ENCODE data around the gene USP47.

Gene USP47

GRCh38 chr11:11966354-11966741 lies 124.6 kb downstream of the USP47 start:
- ChIA-PET POLR2A (interaction anchor here (0.6 kb wide), 1 partner anchor 125 kb away, joined by 3 read pairs; no protein-coding TSS in a partner anchor), CTCF (interaction anchor here (0.6 to 4.3 kb wide), 23 partner anchors 8 to 1034 kb away, joined by 3 to 57 read pairs (median 5); partner anchors contain the start of gene GALNT18)
- Histone ChIP-seq H3K4me1 (ENCODE audit: control insufficient read depth, insufficient read depth, low read length) (no peaks in the 10 kb centered on the region), H3K9me3 (ENCODE audit: control insufficient read depth, insufficient read depth, low read depth, low read length) (no peaks in the 10 kb centered on the region), H3K27ac (ENCODE audit: extremely low read depth, low read depth, low read length) (no peak overlapping the region), H3K36me3 (ENCODE audit: control insufficient read depth in 2 of 2, insufficient read depth in 1 of 2, low read length in 2 of 2) (no peaks in the 10 kb centered on the region), H3K4me3 (ENCODE audit: low read depth, low read length) (no peak overlapping the region)
- TF ChIP-seq ZNF404 (tag by site-specific recombination; IDR thresholded peaks at IDR 0.05) = no peak
- TF ChIP-seq TSHZ1 (tag by site-specific recombination; IDR thresholded peaks at IDR 0.05; ENCODE audit: borderline replicate concordance) = no peak
- TF ChIP-seq ZFHX2 (tag by site-specific recombination; conservative IDR thresholded peaks at IDR 0.05) = peak; percentile 33; the same call in 1 of the 2 replicates
- peak; percentile 34; the same call in 1 of the 2 replicates for TF ChIP-seq EGR2 (tag by site-specific recombination; IDR thresholded peaks at IDR 0.05; ENCODE audit: low read depth)

GRCh38 chr11:11966826-11967668 lies 125.3 kb downstream of the USP47 start:
- H3K4me1 ChIP-seq (ENCODE audit: control insufficient read depth, insufficient read depth, low read length) = no peaks in the 10 kb centered on the region
- no peak overlapping the region for H3K27ac ChIP-seq (ENCODE audit: extremely low read depth, low read depth, low read length)
- CTCF ChIA-PET = interaction anchor here (0.5 to 4.3 kb wide), 32 partner anchors 9 to 1034 kb away, joined by 3 to 57 read pairs (median 4); no protein-coding TSS in a partner anchor
- POLR2A ChIA-PET = no interaction called here
- no peaks in the 10 kb centered on the region for H3K36me3 ChIP-seq (ENCODE audit: control insufficient read depth in 2 of 2, insufficient read depth in 1 of 2, low read length in 2 of 2)
- TF ChIP-seq, protein P1, sequence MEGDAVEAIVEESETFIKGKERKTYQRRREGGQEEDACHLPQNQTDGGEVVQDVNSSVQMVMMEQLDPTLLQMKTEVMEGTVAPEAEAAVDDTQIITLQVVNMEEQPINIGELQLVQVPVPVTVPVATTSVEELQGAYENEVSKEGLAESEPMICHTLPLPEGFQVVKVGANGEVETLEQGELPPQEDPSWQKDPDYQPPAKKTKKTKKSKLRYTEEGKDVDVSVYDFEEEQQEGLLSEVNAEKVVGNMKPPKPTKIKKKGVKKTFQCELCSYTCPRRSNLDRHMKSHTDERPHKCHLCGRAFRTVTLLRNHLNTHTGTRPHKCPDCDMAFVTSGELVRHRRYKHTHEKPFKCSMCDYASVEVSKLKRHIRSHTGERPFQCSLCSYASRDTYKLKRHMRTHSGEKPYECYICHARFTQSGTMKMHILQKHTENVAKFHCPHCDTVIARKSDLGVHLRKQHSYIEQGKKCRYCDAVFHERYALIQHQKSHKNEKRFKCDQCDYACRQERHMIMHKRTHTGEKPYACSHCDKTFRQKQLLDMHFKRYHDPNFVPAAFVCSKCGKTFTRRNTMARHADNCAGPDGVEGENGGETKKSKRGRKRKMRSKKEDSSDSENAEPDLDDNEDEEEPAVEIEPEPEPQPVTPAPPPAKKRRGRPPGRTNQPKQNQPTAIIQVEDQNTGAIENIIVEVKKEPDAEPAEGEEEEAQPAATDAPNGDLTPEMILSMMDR (tag by site-specific recombination; IDR thresholded peaks at IDR 0.05) = peak; percentile 72
- TF ChIP-seq ZFP69B (tag by site-specific recombination; IDR thresholded peaks at IDR 0.05) = no peak
- no peak overlapping the region for H3K4me3 ChIP-seq (ENCODE audit: low read depth, low read length)
- no peaks in the 10 kb centered on the region for H3K9me3 ChIP-seq (ENCODE audit: control insufficient read depth, insufficient read depth, low read depth, low read length)

DNA sequence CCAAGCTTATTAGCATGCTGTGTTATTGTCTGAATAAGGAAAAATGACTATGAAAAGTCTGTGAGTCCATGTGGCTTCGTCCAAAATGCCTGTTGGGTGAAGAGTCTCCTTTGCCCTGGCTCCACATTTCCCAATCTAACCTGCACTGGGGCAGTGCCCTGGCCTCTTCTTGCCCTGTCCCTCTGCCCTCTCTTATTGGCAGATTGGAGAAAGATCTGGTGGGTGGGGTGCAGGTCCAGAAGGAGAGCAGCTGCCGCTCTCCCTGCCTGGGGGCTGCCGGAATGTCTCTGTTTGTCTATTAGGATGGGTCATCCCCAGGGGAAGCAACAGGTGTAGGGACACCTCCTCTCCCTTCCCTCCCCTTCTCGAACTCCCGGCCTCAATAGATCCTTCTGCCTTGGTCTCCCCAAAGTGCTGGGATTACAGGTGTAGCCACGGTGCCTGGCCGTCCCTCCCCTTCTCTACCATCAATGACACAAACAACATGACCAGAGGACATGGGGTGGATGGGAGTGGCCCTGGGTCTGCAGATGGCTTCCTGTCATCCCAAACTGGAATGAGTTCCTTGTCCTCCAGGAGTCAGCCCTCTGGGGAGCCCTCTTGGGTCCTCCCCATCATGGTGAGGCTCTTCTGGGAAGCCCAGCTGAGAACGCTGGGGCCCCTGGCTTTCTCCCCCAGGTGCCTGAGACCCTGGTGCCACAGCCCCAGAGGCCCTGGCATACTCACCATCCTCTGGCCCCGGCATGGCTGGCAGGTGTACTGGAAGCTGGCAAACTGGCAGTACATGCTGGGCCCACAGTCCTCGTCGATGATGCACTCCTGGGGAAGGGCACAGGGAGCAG lies 126.1 kb downstream of the USP47 start:
- Histone ChIP-seq H3K27ac (ENCODE audit: extremely low read depth, low read depth, low read length) (no peak overlapping the region), H3K4me3 (ENCODE audit: low read depth, low read length) (no peak overlapping the region), H3K4me1 (ENCODE audit: control insufficient read depth, insufficient read depth, low read length) (no peaks in the 10 kb centered on the region), H3K36me3 (ENCODE audit: control insufficient read depth in 2 of 2, insufficient read depth in 1 of 2, low read length in 2 of 2) (no peaks in the 10 kb centered on the region), H3K9me3 (ENCODE audit: control insufficient read depth, insufficient read depth, low read depth, low read length) (no peaks in the 10 kb centered on the region)
- CTCF ChIA-PET = interaction anchor here (0.5 to 4.3 kb wide), 17 partner anchors 9 to 721 kb away, joined by 3 to 57 read pairs (median 5); no protein-coding TSS in a partner anchor
- POLR2A ChIA-PET = no interaction called here
- TF ChIP-seq ZNF138 (tag by site-specific recombination; IDR thresholded peaks at IDR 0.05; ENCODE audit: borderline replicate concordance) (no peak), PRDM1 (tag by site-specific recombination; IDR thresholded peaks at IDR 0.05) (no peak), KLF7 (tag by site-specific recombination; IDR thresholded peaks at IDR 0.05; ENCODE audit: borderline replicate concordance) (no peak), BCL11A (tag by site-specific recombination; IDR thresholded peaks at IDR 0.05; ENCODE audit: low read depth) (no peak), ZNF155 (tag by site-specific recombination; IDR thresholded peaks at IDR 0.05) (no peak), ZNF280C (tag by site-specific recombination; IDR thresholded peaks at IDR 0.05) (no peak), SCRT2 (tag by site-specific recombination; IDR thresholded peaks at IDR 0.05) (peak; percentile 74), REPIN1 (tag by site-specific recombination; IDR thresholded peaks at IDR 0.05; ENCODE audit: low read depth) (no peak), IKZF3 (tag by site-specific recombination; IDR thresholded peaks at IDR 0.05) (no peak), ZNF10 (tag by site-specific recombination; IDR thresholded peaks at IDR 0.05) (no peak), ZSCAN4 (tag by site-specific recombination; IDR thresholded peaks at IDR 0.05) (no peak)
- TF ChIP-seq, protein P2, sequence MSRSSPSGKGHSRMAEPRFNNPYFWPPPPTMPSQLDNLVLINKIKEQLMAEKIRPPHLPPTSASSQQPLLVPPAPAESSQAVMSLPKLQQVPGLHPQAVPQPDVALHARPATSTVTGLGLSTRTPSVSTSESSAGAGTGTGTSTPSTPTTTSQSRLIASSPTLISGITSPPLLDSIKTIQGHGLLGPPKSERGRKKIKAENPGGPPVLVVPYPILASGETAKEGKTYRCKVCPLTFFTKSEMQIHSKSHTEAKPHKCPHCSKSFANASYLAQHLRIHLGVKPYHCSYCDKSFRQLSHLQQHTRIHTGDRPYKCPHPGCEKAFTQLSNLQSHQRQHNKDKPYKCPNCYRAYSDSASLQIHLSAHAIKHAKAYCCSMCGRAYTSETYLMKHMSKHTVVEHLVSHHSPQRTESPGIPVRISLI (tag by site-specific recombination; IDR thresholded peaks at IDR 0.05) = no peak

Measured in HEK293 (cell line).